Fibroblast of skin of scalp (primary cell): ENCODE measurements around the gene PBX1.

Source experiments
- DNase-seq: peaks from one replicate; pipeline ENCODE4 v3.0.0-alpha.2; 2013

PBX1 gene

GRCh38 chr1:164886101-164886500 lies 327.1 kb downstream of the PBX1 start:
- DNase-seq = no peak

- no peak for DNase-seq
Observed at GRCh38 chr1:164891615-164892014, 332.6 kb downstream of the PBX1 start.

GRCh38 chr1:164895026-164895912 lies 336.3 kb downstream of the PBX1 start:
- DNase-seq = no peak

- no peak for DNase-seq
Observed at GRCh38 chr1:164901031-164901430, 342.0 kb downstream of the PBX1 start.
